Activated CD8-positive, alpha-beta memory T cell treated with anti-CD3 and anti-CD28 coated beads for 36 hours (primary cell): Measurements from ENCODE around the gene HOXD4. TPM values are rescaled to one million over a fixed set of nuclear protein-coding genes. Genes with fewer than 3 reads are reported as not detected.

Experiments
- CTCF ChIA-PET: fragments of 350-600 bp; sonication (Branson Sonifier 250); formaldehyde crosslinking; loops from one replicate; lab custom pipeline; 2021; ENCODE audit warnings: antibody characterized with exemption; lab: Charles Lee
- POLR2A ChIA-PET: fragments of 350-600 bp; sonication (Branson Sonifier 250); formaldehyde crosslinking; loops from one replicate; lab custom pipeline; 2021; ENCODE audit warnings: antibody characterized with exemption; lab: Charles Lee
- total RNA-seq, 2 experiments: library from RNA; stranded (reverse); gene quantifications; one replicate each; pipeline ENCODE4 v1.2.3, GENCODE V29; 2021

Gene HOXD4
- total RNA-seq, 2 experiments from 2014 or later = not detected

DNA sequence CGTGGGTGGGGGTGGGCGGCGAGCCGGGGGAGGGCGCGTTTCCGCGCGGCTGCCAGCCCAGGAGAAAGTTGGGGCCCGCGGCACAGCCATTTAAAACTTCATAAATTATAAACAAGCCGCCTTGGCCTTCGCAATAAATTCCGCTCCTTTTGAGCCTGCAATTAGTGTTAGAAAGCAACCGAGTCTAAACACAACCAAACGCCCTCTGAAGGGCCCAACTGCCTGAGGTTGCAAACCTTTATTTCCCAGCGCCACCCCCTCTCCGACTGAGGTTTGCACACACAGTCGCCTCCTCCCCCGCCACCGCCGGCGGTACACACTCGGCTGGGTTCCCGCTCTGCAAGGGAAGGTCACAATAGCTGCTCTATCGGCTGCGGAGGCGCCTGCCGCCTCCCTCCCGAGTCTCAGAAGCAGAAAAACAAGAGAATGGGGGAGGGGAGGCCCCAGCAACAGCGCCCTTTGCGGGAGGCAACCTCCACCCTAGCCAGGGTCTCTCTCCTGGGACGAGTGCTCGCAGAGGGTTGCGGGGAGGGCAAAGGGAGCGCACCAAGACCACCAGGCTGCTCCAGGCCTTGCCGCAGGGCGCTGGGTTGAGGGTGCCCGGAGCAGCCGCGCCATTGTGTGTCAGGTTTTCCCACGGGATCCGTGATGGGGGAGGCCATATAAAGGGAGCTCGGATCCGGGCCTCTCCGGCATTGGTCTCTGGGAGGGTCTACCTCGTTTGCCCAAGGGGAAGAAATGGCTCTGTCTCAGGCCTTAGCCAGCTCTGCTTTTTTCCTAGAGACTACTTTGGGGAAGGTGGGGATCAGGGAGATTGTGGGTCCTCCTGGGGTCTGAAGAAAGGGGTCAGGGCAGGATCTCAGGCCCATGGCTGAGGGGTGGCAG lies 23.7 kb downstream of the HOXD4 start:
- ChIA-PET POLR2A (no interaction called here), CTCF (interaction anchor here (1.4 kb wide), 1 partner anchor 48 kb away, joined by 3 read pairs; no protein-coding TSS in a partner anchor)

DNA sequence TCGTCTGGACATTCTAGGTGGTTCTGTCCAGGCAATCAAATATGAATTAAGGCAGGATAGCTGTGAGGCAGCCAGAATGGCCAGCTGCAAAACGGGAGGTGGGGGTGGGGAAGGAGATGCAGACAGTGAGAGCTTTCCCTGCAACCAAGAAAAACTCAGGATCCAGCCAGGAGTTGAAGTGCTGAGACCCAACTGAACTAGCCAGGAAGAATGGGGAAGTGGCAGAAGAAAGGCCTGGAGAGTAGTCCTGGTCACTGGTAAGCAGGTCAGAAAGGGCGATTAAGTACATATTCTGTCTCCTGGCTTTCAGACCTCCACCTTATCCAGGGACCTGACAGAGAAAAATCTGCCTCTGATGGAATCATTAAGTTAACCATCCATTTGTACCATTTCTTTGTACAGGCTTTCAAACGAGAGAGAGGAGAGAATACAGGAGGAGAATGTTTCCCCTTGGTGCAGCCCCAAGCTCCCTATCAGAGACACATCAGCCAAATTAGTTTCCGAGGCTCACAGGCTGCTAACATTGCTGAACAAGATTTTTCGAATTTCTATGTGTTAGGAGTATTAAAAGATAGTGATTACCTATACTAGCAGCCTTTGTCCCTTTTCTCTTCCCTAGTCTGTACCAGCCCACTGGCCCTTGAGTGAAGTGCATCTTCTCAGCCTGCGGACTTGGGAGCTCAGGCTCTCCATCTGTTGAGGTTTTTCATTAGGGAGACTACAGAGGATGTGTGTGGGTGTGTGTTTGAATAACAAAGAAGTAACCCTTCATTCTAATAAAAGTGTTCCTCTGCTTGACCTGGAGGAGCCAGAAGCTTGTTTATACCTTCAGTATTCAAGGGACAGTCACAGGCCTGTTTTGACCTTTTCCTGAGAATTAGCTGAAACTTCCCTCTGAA lies 24.6 kb downstream of the HOXD4 start:
- ChIA-PET CTCF (no interaction called here), POLR2A (no interaction called here)

DNA sequence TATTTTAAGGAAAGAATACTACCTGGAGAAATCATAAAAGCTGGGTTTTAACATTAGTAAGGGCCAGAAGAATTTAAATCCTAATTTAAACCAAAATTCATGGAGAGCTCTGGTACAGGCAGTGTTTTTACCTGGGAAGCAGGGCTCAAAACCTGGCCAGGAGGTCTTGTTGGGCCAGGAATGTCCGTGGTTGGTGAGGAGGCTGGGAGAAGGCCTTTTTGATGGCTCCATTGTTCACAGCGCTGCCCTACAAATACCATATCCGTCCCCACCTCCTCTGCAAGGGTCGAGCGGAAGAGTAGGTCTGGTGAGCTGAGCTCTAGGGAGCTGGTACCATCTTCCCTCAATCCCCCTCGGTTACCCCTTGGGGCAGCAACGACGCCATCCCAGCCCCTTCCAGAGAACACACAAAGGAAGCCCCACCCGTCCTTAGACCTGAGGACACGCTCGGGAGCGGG lies 26.3 kb downstream of the HOXD4 start:
- ChIA-PET CTCF (interaction anchor here (1.5 kb wide), 1 partner anchor 51 kb away, joined by 3 read pairs; no protein-coding TSS in a partner anchor), POLR2A (no interaction called here)

- POLR2A ChIA-PET = no interaction called here
- CTCF ChIA-PET = interaction anchor here (1.5 kb wide), 1 partner anchor 51 kb away, joined by 3 read pairs; no protein-coding TSS in a partner anchor
Measured at GRCh38 chr2:176178038-176178756, 26.8 kb downstream of the HOXD4 start.

GRCh38 chr2:176178757-176179295 lies 27.5 kb downstream of the HOXD4 start:
- POLR2A ChIA-PET = no interaction called here
- CTCF ChIA-PET = no interaction called here

DNA sequence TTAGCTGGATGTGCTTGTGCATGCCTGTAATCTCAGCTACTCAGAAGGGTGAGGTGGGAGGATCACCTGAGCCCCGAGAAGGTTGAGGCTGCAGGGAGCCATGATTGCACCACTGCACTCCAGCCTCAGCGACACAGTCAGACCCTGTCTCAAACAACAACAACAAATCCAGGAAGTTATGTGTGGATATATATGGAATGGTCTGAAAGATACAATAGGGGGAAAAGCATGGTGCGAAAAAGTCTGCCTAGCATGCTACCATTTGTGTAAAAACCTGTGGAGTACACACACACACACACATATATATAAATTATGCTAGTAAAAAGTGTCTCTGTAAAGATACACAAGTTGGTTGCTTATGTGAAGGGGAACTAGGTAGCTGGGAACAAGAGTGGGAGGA lies 30.2 kb downstream of the HOXD4 start:
- ChIA-PET CTCF (no interaction called here), POLR2A (no interaction called here)

DNA sequence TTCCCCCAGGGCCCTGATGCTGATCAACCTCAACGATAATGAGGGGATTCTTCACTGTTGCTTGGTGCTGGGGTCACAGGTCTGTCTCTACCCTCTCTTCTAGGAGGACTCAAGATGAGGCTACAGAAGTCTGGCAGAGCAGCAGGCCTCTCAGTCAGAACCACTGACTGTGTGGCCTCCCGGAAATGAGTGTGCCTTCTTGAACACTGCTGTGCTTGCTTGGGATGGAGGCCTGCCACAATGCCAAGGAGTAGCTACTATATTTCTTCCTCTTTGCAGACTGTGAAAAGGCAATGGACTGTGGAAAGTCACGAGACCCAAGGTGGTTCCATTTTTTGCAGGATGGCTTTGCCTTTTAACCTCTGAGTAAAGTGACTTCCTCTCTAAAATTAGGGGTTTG lies 31.3 kb downstream of the HOXD4 start:
- ChIA-PET POLR2A (no interaction called here), CTCF (no interaction called here)

GRCh38 chr2:176184749-176185148 lies 33.4 kb downstream of the HOXD4 start:
- ChIA-PET CTCF (no interaction called here), POLR2A (no interaction called here)

- ChIA-PET POLR2A (no interaction called here), CTCF (no interaction called here)
Measured at GRCh38 chr2:176186024-176186423, 34.7 kb downstream of the HOXD4 start.

DNA sequence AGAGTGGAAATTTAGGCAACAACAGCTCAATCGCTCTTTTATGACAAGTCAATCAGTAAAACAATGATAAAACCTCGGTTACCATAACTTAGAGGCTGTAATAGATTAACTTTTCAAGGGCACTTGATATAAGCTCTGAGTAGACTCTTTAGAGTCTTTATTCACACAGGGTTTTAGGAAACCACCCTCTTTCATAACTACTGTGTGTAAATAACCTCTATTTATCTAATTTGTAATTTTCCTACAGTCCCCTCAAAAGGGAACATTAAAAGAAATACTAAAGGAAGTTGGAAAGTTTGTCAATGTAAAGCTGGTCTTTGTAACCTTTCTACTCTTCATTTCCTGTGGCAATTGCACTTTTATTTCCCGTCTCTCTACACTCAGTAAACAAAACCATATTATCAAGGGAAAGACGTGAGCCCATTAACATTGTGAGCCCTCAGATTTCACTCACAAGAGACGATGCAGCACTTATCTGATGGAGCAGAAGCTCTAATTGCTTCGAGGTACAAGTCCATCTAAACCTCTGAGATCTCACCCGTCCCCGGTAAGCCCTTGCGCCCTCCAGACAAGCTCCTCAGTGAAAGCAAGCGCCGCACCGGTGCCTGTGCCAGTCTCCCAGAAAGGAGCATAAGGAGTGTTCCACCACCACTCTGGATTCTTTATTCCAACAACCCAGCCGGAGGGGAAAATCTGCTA lies 36.0 kb downstream of the HOXD4 start:
- CTCF ChIA-PET = interaction anchor here (1.0 kb wide), 1 partner anchor 451 kb away, joined by 3 read pairs; no protein-coding TSS in a partner anchor
- POLR2A ChIA-PET = no interaction called here

GRCh38 chr2:176187899-176188773 lies 36.8 kb downstream of the HOXD4 start, which contains the start of gene HOXD1:
HOXD1 (plus strand) TSS chr2:176188668; CDS start chr2:176188802, 134 bp downstream.
- CTCF ChIA-PET = interaction anchor here (0.6 kb wide), 1 partner anchor 159 kb away, joined by 3 read pairs; no protein-coding TSS in a partner anchor
- POLR2A ChIA-PET = no interaction called here

DNA sequence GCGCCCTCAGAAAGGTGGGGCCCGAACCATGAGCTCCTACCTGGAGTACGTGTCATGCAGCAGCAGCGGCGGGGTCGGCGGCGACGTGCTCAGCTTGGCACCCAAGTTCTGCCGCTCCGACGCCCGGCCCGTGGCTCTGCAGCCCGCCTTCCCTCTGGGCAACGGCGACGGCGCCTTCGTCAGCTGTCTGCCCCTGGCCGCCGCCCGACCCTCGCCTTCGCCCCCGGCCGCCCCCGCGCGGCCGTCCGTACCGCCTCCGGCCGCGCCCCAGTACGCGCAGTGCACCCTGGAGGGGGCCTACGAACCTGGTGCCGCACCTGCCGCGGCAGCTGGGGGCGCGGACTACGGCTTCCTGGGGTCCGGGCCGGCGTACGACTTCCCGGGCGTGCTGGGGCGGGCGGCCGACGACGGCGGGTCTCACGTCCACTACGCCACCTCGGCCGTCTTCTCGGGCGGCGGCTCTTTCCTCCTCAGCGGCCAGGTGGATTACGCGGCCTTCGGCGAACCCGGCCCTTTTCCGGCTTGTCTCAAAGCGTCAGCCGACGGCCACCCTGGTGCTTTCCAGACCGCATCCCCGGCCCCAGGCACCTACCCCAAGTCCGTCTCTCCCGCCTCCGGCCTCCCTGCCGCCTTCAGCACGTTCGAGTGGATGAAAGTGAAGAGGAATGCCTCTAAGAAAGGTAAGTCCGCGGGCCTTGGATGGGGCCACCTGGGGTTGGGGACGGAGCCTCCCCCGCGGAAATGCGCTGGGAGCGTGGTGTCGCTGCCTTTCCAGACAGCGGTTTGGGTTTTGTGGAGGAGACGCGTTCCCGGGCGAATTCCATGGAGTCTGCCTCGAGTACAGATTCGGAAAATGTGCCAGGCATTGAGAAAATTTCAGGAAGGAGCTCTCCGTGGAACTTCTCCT lies 37.7 kb downstream of the HOXD4 start:
- CTCF ChIA-PET = no interaction called here
- POLR2A ChIA-PET = no interaction called here

DNA sequence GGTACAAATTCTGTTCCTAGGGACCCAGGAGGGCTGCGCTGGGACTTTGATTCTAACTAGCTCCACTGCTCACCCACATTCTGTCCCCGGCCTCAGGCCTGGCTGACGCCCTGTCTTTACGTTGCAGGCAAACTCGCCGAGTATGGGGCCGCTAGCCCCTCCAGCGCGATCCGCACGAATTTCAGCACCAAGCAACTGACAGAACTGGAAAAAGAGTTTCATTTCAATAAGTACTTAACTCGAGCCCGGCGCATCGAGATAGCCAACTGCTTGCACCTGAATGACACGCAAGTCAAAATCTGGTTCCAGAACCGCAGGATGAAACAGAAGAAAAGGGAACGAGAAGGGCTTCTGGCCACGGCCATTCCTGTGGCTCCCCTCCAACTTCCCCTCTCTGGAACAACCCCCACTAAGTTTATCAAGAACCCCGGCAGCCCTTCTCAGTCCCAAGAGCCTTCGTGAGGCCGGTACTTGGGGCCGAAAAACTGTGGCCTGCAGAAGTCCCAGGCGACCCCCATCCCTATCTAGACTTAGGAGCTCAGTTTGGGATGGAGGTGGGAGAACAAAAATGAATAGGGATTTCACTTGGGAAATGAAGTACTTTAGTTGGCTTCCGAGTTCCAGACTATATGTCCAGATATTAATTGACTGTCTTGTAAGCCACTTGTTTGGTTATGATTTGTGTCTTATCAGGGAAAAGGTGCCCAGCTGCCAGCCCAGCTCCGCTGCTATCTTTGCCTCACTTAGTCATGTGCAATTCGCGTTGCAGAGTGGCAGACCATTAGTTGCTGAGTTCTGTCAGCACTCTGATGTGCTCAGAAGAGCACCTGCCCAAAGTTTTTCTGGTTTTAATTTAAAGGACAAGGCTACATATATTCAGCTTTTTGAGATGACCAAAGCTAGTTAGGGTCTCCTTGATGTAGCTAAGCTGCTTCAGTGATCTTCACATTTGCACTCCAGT lies 38.6 kb downstream of the HOXD4 start:
- CTCF ChIA-PET = no interaction called here
- POLR2A ChIA-PET = no interaction called here

DNA sequence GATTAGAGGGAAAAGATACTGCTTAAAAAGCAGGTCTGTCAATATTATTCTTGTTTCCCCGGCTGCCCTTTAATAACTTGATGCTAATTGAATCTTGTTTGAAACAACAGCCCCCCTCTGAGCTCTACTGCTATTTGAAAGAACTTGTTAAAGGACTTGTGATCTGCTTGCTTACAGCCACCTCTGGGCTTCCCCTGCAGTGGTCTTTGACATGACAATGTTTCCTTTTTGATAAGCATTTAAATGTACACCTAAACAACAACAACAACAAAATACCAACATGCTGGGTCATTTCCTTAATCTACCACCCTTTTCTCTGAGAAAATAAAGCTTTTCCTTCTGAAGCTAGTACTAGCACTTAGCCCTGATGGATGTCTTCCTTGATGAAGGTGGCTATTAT lies 41.0 kb downstream of the HOXD4 start:
- POLR2A ChIA-PET = no interaction called here
- CTCF ChIA-PET = no interaction called here

- ChIA-PET POLR2A (no interaction called here), CTCF (interaction anchor here (0.5 kb wide), 1 partner anchor 688 kb away, joined by 6 read pairs; no protein-coding TSS in a partner anchor)
Measured at GRCh38 chr2:176193048-176193447, 41.7 kb downstream of the HOXD4 start.
